Endothelial cell of umbilical vein (primary cell): ENCODE results near the gene TEDC1. TPM values are rescaled to one million over a fixed set of nuclear protein-coding genes. Genes with fewer than 3 reads are reported as not detected.

ENCODE experiments used
- BruUV-seq: library from RNA; stranded (reverse); fragments of 400-500 nt; replicated peaks from 2 replicates; lab custom pipeline; 2021; lab: Mats Ljungman, UMichigan
- CTCF ChIA-PET: fragments of 300-600, 350-600 bp; sonication (Branson Sonifier 250); formaldehyde crosslinking; loops from one replicate; lab custom pipeline; 2021; ENCODE audit warnings: antibody characterized with exemption, inconsistent platforms; lab: Charles Lee
- POLR2A ChIA-PET: fragments of 300-600, 350-600 bp; sonication (Branson Sonifier 250); formaldehyde crosslinking; loops from one replicate; lab custom pipeline; 2021; ENCODE audit warnings: antibody characterized with exemption, inconsistent platforms; lab: Charles Lee
- DNase-seq: peaks from one replicate; pipeline ENCODE4 v3.0.0-alpha.2; 2011; ENCODE audit warnings: low read depth, low spot score
- FAIRE-seq: peaks from 2 replicates; lab custom pipeline; 2011; peaks lifted over from hg19 to GRCh38; lab: Jason Lieb, UNC
- H2AFZ ChIP-seq: 2 replicates; pipeline ENCODE4 v1.6.0; 2012; ENCODE audit warnings: low read depth, low read length, control low read depth, inconsistent platforms
- H3K27ac ChIP-seq: 2 replicates; pipeline ENCODE4 v1.5.1; 2011; ENCODE audit warnings: low read depth, mild to moderate bottlenecking, control low read depth, low read length, moderate library complexity; ENCODE audit not compliant: insufficient read depth
- H3K27me3 ChIP-seq, 2 experiments: 2 replicates each; pipeline versions ENCODE4 v1.6.0 to v1.6.1; 2011; ENCODE audit warnings: low read length in 2 of 2, mixed read lengths in 1 of 2; ENCODE audit not compliant: control insufficient read depth in 2 of 2, insufficient read depth in 2 of 2
- H3K36me3 ChIP-seq, 2 experiments: 2 replicates in 1 of 2; 3 replicates in 1 of 2; pipeline ENCODE4 v1.5.1; 2011; ENCODE audit warnings: low read length in 2 of 2, mild to moderate bottlenecking in 1 of 2, moderate library complexity in 1 of 2; ENCODE audit not compliant: control insufficient read depth in 2 of 2, insufficient read depth in 2 of 2; ENCODE audit errors: extremely low read depth in 1 of 2
- H3K4me1 ChIP-seq: 3 replicates; pipeline ENCODE4 v1.5.1; 2011; ENCODE audit warnings: mild to moderate bottlenecking, low read length; ENCODE audit not compliant: control insufficient read depth, insufficient read depth; ENCODE audit errors: extremely low read depth
- H3K4me2 ChIP-seq: 2 replicates; pipeline ENCODE4 v1.6.1; 2011; ENCODE audit warnings: low read length, control low read depth, mixed read lengths; ENCODE audit not compliant: insufficient read depth
- H3K4me3 ChIP-seq, 3 experiments: fragments of 200-600 bp in 1 of 3; sonication (generic), shearing (Covaris generic) in 1 of 3; replicated peaks in 1 of 3; 2 replicates each; pipeline ENCODE4 v1.5.1; 2011 to 2016; ENCODE audit warnings: control low read depth in 3 of 3, low read length in 3 of 3, mild to moderate bottlenecking in 2 of 3, inconsistent platforms in 1 of 3, low read depth in 1 of 3, moderate library complexity in 1 of 3; ENCODE audit not compliant: insufficient read depth in 1 of 3
- H3K79me2 ChIP-seq: 2 replicates; pipeline ENCODE4 v1.6.0; 2012; ENCODE audit warnings: low read length, inconsistent platforms; ENCODE audit not compliant: control insufficient read depth, insufficient read depth
- H3K9ac ChIP-seq: replicated peaks from 2 replicates; pipeline ENCODE3; 2011; ENCODE audit warnings: low read length, control low read depth; ENCODE audit not compliant: insufficient read depth; ENCODE audit errors: extremely low read depth
- H3K9me1 ChIP-seq: replicated peaks from 3 replicates; pipeline ENCODE4 v1.6.0; 2011; ENCODE audit warnings: mild to moderate bottlenecking, low read length; ENCODE audit not compliant: control insufficient read depth, insufficient read depth; ENCODE audit errors: extremely low read depth
- H3K9me3 ChIP-seq: replicated peaks from 2 replicates; pipeline ENCODE4 v1.5.1; 2012; ENCODE audit warnings: low read length, inconsistent platforms; ENCODE audit not compliant: control insufficient read depth, insufficient read depth
- H4K20me1 ChIP-seq: replicated peaks from 2 replicates; pipeline ENCODE3; 2011; ENCODE audit warnings: mild to moderate bottlenecking, low read length; ENCODE audit not compliant: control insufficient read depth, insufficient read depth; ENCODE audit errors: extremely low read depth
- EZH2 ChIP-seq: IDR thresholded peaks from 2 replicates; pipeline ENCODE4 v1.6.1; 2012; ENCODE audit warnings: borderline replicate concordance, low read depth, mild to moderate bottlenecking, moderate library complexity, low read length, inconsistent platforms; ENCODE audit not compliant: severe bottlenecking
- FOS ChIP-seq: IDR thresholded peaks from 2 replicates; pipeline ENCODE4 v1.6.1; 2011; ENCODE audit warnings: mild to moderate bottlenecking, low read length, moderate library complexity, borderline replicate concordance; ENCODE audit not compliant: insufficient read depth
- JUN ChIP-seq: IDR thresholded peaks from 2 replicates; pipeline ENCODE4 v1.6.1; 2011; ENCODE audit warnings: borderline replicate concordance, low read depth; ENCODE audit not compliant: insufficient read length, insufficient read depth
- POLR2A ChIP-seq: IDR thresholded peaks from 2 replicates; pipeline ENCODE4 v1.6.1; 2012; ENCODE audit warnings: low read depth, mild to moderate bottlenecking, control low read depth, low read length
- POLR2AphosphoS5 ChIP-seq: IDR thresholded peaks from 2 replicates; pipeline ENCODE4 v1.6.1; 2012; ENCODE audit warnings: low read depth, mild to moderate bottlenecking, control low read depth, low read length, moderate library complexity; ENCODE audit not compliant: insufficient read depth
- dilution Hi-C: fragments of 300-500 bp; cut with MboI; formaldehyde crosslinking; loops from one replicate; pipeline ENCODE4 v1.15.0; 2019; ENCODE audit warnings: low sequenced_read_pairs; ENCODE audit not compliant: extremely low pct_ligation_motif_present
- intact Hi-C: fragments of 100-400 bp; cut with micrococcal nuclease; formaldehyde crosslinking; loops from one replicate; pipeline ENCODE4 v1.10.0; 2022
- polyA plus RNA-seq, 4 experiments: library from polyadenylated mRNA; depleted of rRNA in 3 of 4; stranded (reverse) in 3 of 4; unstranded in 1 of 4; fragments of >200 nt; gene quantifications; 2 replicates each; pipeline versions ENCODE4 v1.2.1 to v1.2.3, GENCODE V29; 2011 to 2012; ENCODE audit warnings: missing spikeins in 1 of 4
- total RNA-seq: library from RNA; stranded (reverse); gene quantifications from 2 replicates; pipeline ENCODE4 v1.2.3, GENCODE V29; 2021
- TF ChIP-seq, protein P1 (sequence below), 2 donors: IDR thresholded peaks; 1 replicate in 1 of 2; 2 replicates in 1 of 2; pipeline ENCODE4 v1.5.1; 2011; ENCODE audit warnings: low read length in 2 of 2, mild to moderate bottlenecking in 2 of 2, moderate library complexity in 2 of 2, control low read depth in 1 of 2, inconsistent platforms in 1 of 2, low read depth in 1 of 2; ENCODE audit not compliant: insufficient read depth in 1 of 2; ENCODE audit errors: extremely low read depth in 1 of 2
- TF ChIP-seq, protein P2 (sequence below): IDR thresholded peaks from 2 replicates; pipeline ENCODE4 v1.6.1; 2011; ENCODE audit not compliant: insufficient read depth, insufficient read length

The TEDC1 gene
- total and polyA plus RNA-seq, 2 donors (not counting 3 experiments of a cell fraction or from before 2014, with no cell fraction given): 16.5 to 25.3 TPM

DNA sequence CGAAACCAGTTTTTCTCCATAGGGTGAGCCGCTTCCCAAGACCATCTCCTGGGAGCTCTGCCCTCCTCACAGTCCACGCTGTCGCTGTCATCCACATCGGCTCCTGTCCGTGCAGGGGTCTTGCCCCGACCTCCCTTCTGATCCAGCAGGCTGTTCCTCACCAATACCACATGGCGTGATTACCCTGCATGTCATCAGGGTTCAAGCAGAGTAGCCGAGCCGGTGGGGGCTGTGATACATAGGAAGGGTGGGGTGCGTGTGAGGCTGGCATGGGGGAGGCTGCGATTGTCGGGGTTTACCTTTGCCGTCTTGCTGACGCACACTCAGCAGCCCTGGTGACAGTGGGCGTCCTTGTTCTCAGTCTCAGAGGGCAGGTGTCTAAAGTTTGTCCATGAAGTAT lies 17.0 kb downstream of the TEDC1 start:
- intact Hi-C loops: no loop called here
- ChIA-PET CTCF (no interaction called here), POLR2A (no interaction called here)
- Histone ChIP-seq H3K27ac (no peak overlapping the region), H3K4me1 (no peaks in the 10 kb centered on the region), H3K4me3 (no peak overlapping the region), H3K36me3 (no peaks in the 10 kb centered on the region), H3K27me3 (no peaks in the 10 kb centered on the region), H3K4me2 (no peak overlapping the region), H2AFZ (no peak overlapping the region), H3K9me1 (no peaks in the 10 kb centered on the region), H4K20me1 (no peaks in the 10 kb centered on the region), H3K9ac (no peak overlapping the region), H3K79me2 (no peaks in the 10 kb centered on the region), H3K9me3 (no peaks in the 10 kb centered on the region)
- no TSS peak for BruUV-seq
- dilution Hi-C loops: no loop called here
- TF ChIP-seq, protein P1, sequence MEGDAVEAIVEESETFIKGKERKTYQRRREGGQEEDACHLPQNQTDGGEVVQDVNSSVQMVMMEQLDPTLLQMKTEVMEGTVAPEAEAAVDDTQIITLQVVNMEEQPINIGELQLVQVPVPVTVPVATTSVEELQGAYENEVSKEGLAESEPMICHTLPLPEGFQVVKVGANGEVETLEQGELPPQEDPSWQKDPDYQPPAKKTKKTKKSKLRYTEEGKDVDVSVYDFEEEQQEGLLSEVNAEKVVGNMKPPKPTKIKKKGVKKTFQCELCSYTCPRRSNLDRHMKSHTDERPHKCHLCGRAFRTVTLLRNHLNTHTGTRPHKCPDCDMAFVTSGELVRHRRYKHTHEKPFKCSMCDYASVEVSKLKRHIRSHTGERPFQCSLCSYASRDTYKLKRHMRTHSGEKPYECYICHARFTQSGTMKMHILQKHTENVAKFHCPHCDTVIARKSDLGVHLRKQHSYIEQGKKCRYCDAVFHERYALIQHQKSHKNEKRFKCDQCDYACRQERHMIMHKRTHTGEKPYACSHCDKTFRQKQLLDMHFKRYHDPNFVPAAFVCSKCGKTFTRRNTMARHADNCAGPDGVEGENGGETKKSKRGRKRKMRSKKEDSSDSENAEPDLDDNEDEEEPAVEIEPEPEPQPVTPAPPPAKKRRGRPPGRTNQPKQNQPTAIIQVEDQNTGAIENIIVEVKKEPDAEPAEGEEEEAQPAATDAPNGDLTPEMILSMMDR (IDR thresholded peaks at IDR 0.05; ENCODE audit: extremely low read depth in 1 of 2, insufficient read depth in 1 of 2, low read depth in 1 of 2, low read length in 2 of 2): no peak
- no peak for TF ChIP-seq POLR2AphosphoS5
- TF ChIP-seq EZH2: no peak
- no peak for TF ChIP-seq POLR2A
- TF ChIP-seq, protein P2, sequence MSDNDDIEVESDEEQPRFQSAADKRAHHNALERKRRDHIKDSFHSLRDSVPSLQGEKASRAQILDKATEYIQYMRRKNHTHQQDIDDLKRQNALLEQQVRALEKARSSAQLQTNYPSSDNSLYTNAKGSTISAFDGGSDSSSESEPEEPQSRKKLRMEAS: no peak
- TF ChIP-seq JUN: no peak
- FAIRE-seq (no peak), DNase-seq (no peak)

DNA sequence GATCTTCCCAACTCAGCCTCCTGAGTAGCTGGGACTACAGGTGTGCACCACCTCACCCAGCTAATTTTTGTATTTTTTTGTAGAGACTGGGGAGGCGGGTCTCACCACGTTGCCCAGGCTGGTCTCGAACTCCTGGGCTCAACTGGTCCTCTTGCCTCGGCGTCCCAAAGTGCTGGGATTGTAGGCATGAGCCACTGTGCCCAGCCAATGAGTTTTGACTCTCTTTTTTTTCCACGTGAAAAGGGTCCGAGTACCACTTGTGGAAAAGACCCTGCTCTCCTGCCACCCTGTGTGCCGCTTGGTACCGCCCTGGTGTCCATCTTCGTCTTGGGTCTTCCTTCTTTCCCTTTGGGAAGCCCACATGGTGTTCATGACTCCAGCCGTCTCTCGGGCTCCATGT lies 17.6 kb downstream of the TEDC1 start:
- no peaks in the 10 kb centered on the region for H3K9me3 ChIP-seq
- H2AFZ ChIP-seq: no peak overlapping the region
- H3K9me1 ChIP-seq: no peaks in the 10 kb centered on the region
- no peak overlapping the region for H3K27ac ChIP-seq
- H3K9ac ChIP-seq: no peak overlapping the region
- no TSS peak for BruUV-seq
- dilution Hi-C loops (no loop called here), intact Hi-C loops (no loop called here)
- CTCF ChIA-PET: no interaction called here
- H3K79me2 ChIP-seq: no peaks in the 10 kb centered on the region
- DNase-seq: no peak
- POLR2A ChIA-PET: no interaction called here
- H3K27me3 ChIP-seq: no peaks in the 10 kb centered on the region
- H3K4me2 ChIP-seq: no peak overlapping the region
- TF ChIP-seq, protein P1 (IDR thresholded peaks at IDR 0.05; ENCODE audit: extremely low read depth in 1 of 2, insufficient read depth in 1 of 2, low read depth in 1 of 2, low read length in 2 of 2): no peak
- TF ChIP-seq POLR2AphosphoS5: no peak
- TF ChIP-seq POLR2A: no peak
- no peak for TF ChIP-seq JUN
- no peak for TF ChIP-seq FOS
- TF ChIP-seq, protein P2: no peak
- H4K20me1 ChIP-seq: no peaks in the 10 kb centered on the region
- H3K4me3 ChIP-seq: no peak overlapping the region
- no peak for FAIRE-seq
- H3K36me3 ChIP-seq: no peaks in the 10 kb centered on the region
- no peaks in the 10 kb centered on the region for H3K4me1 ChIP-seq
